T-helper 17 cell (primary cell): ENCODE measurements around the gene PTPRG. TPM values are rescaled to one million over a fixed set of nuclear protein-coding genes. Genes with fewer than 3 reads are reported as not detected.
"Not testable (repeated sequence)": the region's sequence is repeated elsewhere in the genome, so short reads cannot be mapped to it uniquely, and the experiment has no call there.

ENCODE experiments used
- ATAC-seq: fragments of 150-1000 bp; cut with Tn5 transposase; 2 replicates; pipeline ENCODE4 v1.10.0; 2021; ENCODE audit warnings: mild to moderate bottlenecking, moderate library complexity
- DNase-seq, 3 donors: peaks; one replicate each; pipeline versions ENCODE4 v3.0.0 to v3.0.0-alpha.2; 2020 to 2021
- H3K9me3 ChIP-seq: one replicate; pipeline ENCODE4 v1.7.0; 2013; ENCODE audit warnings: low read length, mild to moderate bottlenecking; ENCODE audit not compliant: control insufficient read depth, poor library complexity, severe bottlenecking
- H3K27ac Mint-ChIP-seq: one replicate; pipeline ENCODE4 v1.8.0; 2022; ENCODE audit warnings: mild to moderate bottlenecking, moderate library complexity, mixed read lengths
- H3K27me3 Mint-ChIP-seq: one replicate; pipeline ENCODE4 v1.8.0; 2022; ENCODE audit warnings: mixed read lengths
- H3K36me3 Mint-ChIP-seq: one replicate; pipeline ENCODE4 v1.8.0; 2022; ENCODE audit warnings: low read depth, mixed read lengths
- H3K4me1 Mint-ChIP-seq: one replicate; pipeline ENCODE4 v1.8.0; 2022; ENCODE audit warnings: mild to moderate bottlenecking, mixed read lengths
- H3K4me3 Mint-ChIP-seq: one replicate; pipeline ENCODE4 v1.8.0; 2022; ENCODE audit warnings: mild to moderate bottlenecking, moderate library complexity, mixed read lengths
- total RNA-seq, 4 donors: library from RNA in 2 of 4; stranded (reverse) in 2 of 4; gene quantifications; one replicate each; pipeline ENCODE4 v1.2.3 and lab custom pipeline; 2022 to 2026

The PTPRG gene
- total RNA-seq, 2 donors from 2014 or later: 0.02 TPM; not detected in 1

DNA sequence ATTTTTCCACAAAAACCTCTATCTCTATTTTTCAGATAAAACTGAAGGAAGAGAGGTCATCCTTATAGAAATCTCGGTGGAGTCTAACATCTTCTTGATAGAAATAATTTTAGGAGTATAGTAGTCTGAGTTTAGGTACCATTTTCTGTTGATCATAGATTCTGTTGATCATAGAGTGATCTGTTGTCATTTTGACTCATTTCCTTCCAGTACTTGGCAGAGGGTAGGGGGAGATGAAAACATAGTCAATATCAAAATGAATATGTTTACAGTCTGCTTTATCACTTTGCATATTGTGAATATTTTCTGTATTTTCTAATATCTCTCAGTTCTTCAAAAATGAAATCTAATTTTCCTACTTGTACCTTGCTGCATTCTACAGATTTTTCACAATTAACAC, 458.5 kb downstream of the PTPRG start:
- Mint-ChIP-seq H3K4me3 (no peak overlapping the region), H3K27ac (no peak overlapping the region), H3K36me3 (no peaks in the 10 kb centered on the region), H3K27me3 (peaks cover 4% of the 10 kb centered on the region), H3K4me1 (no peaks in the 10 kb centered on the region)
- ATAC-seq: no peak
- no peaks in the 10 kb centered on the region for H3K9me3 ChIP-seq
- DNase-seq: no peak

GRCh38 chr3:62020706-62021105, 459.3 kb downstream of the PTPRG start:
- ATAC-seq: no peak
- no peaks in the 10 kb centered on the region for H3K4me1 Mint-ChIP-seq

GRCh38 chr3:62022312-62022711, 460.9 kb downstream of the PTPRG start:
- no peaks in the 10 kb centered on the region for H3K9me3 ChIP-seq
- Mint-ChIP-seq H3K4me3 (no peak overlapping the region), H3K4me1 (no peaks in the 10 kb centered on the region), H3K27me3 (peaks cover 5% of the 10 kb centered on the region), H3K36me3 (no peaks in the 10 kb centered on the region), H3K27ac (no peak overlapping the region)
- ATAC-seq: no peak
- no peak for DNase-seq

More at GRCh38 chr3:62020706-62021105, 459.3 kb downstream of the PTPRG start:
- H3K27me3 Mint-ChIP-seq: peaks cover 5% of the 10 kb centered on the region
- no peak overlapping the region for H3K27ac Mint-ChIP-seq
- H3K36me3 Mint-ChIP-seq: no peaks in the 10 kb centered on the region
- no peak for DNase-seq
- no peaks in the 10 kb centered on the region for H3K9me3 ChIP-seq
- no peak overlapping the region for H3K4me3 Mint-ChIP-seq

DNA sequence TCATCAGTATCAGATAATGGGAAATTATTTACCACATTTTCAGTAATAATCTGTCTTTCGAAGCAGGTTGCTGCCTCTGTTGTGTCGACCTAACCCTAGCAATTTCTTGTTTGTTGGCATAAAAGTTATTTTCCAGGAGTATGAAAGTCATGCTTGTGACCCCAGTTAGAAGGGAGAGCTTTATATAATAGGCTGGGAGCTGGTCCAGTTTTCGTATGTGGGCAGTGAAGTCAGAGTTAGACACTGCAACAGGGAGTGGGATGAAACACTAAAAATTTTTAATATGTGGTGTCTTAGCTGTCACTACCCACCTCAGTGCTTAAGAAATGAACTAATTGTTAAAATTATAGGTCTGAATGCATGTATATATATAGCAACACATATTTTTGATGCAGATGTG, 463.5 kb downstream of the PTPRG start:
- Mint-ChIP-seq H3K4me3 (no peak overlapping the region), H3K36me3 (no peaks in the 10 kb centered on the region)

DNA sequence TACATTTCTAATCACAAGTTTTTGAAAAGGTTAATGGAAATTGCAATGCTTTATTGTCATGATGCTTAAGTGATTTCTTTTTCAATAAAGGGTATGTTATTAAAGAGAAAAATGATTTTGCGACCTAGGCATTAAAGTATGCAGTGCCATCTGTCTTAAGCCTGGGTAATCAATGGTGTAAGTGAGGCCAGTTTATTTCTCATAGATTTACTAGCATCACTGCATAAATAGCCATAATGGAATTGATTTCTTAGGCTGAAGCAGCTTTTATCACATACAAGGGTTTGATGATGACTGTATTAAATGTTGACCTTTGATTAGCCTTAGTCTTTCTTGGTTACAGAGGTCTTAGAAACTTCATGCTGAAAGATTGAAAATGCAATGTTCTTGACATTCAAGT, 464.5 kb downstream of the PTPRG start:
- Mint-ChIP-seq H3K27ac (no peak overlapping the region), H3K36me3 (no peaks in the 10 kb centered on the region), H3K4me3 (no peak overlapping the region), H3K4me1 (no peaks in the 10 kb centered on the region), H3K27me3 (peaks cover 5% of the 10 kb centered on the region)
- ATAC-seq: no peak
- no peak for DNase-seq
- no peaks in the 10 kb centered on the region for H3K9me3 ChIP-seq

More for the DNA sequence above, 463.5 kb downstream of the PTPRG start:
- ATAC-seq: no peak
- no peak overlapping the region for H3K27ac Mint-ChIP-seq
- H3K4me1 Mint-ChIP-seq: no peaks in the 10 kb centered on the region
- peaks cover 5% of the 10 kb centered on the region for H3K27me3 Mint-ChIP-seq
- no peak for DNase-seq
- H3K9me3 ChIP-seq: no peaks in the 10 kb centered on the region

DNA sequence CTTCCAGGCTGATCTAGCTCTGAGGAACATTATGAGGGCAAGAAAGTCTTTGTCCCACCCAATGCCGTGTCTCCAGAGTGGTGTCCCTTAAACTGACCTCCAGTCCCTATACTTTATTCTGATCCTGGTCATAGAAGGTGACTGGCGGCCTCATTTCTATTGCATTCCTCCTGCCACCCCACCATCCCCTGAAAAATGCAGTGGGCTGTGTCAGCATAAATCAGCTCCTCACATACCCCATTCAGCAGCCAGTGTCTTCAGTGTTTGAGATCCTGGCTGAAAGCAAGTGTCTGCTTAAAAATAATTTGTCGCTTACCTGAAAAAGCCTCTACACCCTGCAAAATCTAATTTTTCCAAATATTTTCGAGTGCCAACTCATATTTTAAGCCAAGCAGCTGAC, 465.9 kb downstream of the PTPRG start:
- no peaks in the 10 kb centered on the region for H3K9me3 ChIP-seq
- no peak for ATAC-seq
- no peaks in the 10 kb centered on the region for H3K4me1 Mint-ChIP-seq
- no peak overlapping the region for H3K4me3 Mint-ChIP-seq
- no peak for DNase-seq
- H3K27ac Mint-ChIP-seq: no peak overlapping the region
- H3K36me3 Mint-ChIP-seq: no peaks in the 10 kb centered on the region
- peaks cover 5% of the 10 kb centered on the region for H3K27me3 Mint-ChIP-seq

- peaks cover 5% of the 10 kb centered on the region for H3K27me3 Mint-ChIP-seq
- H3K9me3 ChIP-seq: no peaks in the 10 kb centered on the region
- no peaks in the 10 kb centered on the region for H3K36me3 Mint-ChIP-seq
- no peak for ATAC-seq
- H3K4me3 Mint-ChIP-seq: no peak overlapping the region
- no peak overlapping the region for H3K27ac Mint-ChIP-seq
- DNase-seq: no peak
- no peaks in the 10 kb centered on the region for H3K4me1 Mint-ChIP-seq
These were observed 466.4 kb downstream of the PTPRG start for GRCh38 chr3:62027796-62028195.

GRCh38 chr3:62028236-62028635, 466.9 kb downstream of the PTPRG start:
- DNase-seq: no peak
- H3K9me3 ChIP-seq: no peaks in the 10 kb centered on the region
- no peak for ATAC-seq
- Mint-ChIP-seq H3K36me3 (no peaks in the 10 kb centered on the region), H3K27ac (no peak overlapping the region), H3K4me1 (no peaks in the 10 kb centered on the region), H3K4me3 (no peak overlapping the region), H3K27me3 (peaks cover 5% of the 10 kb centered on the region)

GRCh38 chr3:62032738-62033137, 471.4 kb downstream of the PTPRG start:
- no peak for DNase-seq
- H3K27me3 Mint-ChIP-seq: no peaks in the 10 kb centered on the region

DNA sequence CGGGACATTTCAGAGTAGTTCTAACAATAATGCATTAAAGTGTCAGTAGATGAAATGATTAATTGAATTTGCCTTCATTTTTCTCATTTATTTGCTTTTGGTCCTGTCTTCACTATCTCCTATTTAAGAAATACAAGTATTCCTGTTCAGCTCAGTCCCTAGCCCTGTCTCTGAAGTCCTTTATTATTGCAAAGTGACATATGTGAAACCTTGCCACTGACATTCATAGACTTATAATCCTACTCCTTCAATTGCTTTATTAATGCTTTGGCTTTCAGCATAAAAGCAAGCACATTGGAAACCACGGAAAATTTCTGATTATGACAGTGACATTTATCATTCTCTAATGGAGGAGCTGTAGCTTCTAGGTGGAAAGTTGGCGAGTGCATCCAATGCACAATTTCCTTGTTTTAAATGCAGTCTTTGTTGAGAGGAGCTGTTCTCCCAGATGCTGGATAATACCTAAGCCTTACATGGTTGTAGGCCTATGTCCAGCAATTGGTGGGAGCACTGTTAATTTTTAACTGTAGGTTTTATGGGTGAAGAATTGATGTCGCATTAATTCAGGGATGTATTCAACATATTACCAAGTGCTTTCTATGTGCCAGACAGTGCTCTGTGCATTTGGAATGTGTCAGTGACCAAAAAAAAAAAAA, 474.2 kb downstream of the PTPRG start:
- no peaks in the 10 kb centered on the region for H3K9me3 ChIP-seq
- H3K27me3 Mint-ChIP-seq: no peaks in the 10 kb centered on the region
- no peak for DNase-seq
- no peak overlapping the region for H3K4me3 Mint-ChIP-seq
- no peaks in the 10 kb centered on the region for H3K4me1 Mint-ChIP-seq
- H3K36me3 Mint-ChIP-seq: no peaks in the 10 kb centered on the region
- no peak overlapping the region for H3K27ac Mint-ChIP-seq
- no peak for ATAC-seq

More at GRCh38 chr3:62032738-62033137, 471.4 kb downstream of the PTPRG start:
- no peaks in the 10 kb centered on the region for H3K4me1 Mint-ChIP-seq
- no peak overlapping the region for H3K4me3 Mint-ChIP-seq
- H3K36me3 Mint-ChIP-seq: no peaks in the 10 kb centered on the region
- H3K27ac Mint-ChIP-seq: no peak overlapping the region
- no peaks in the 10 kb centered on the region for H3K9me3 ChIP-seq
- no peak for ATAC-seq

DNA sequence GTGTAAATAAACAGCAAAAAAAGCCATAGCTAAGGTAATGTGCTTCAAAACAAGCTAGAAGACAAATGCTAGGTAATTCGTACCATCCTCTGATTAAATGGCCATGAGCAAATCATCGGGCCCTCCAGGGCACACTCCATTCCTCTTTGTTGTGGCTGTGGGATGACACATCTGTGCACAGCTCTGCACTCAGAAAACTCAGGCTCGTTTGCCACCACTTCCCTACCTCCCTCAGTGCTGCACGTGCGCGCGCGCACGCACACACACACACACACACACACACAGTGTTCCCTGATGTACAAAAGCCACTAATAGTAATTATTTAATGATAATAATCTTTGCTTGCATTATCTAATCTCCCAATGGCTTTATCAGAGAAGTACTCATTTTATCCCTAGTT, 475.4 kb downstream of the PTPRG start:
- H3K4me3 Mint-ChIP-seq: no peak overlapping the region
- no peaks in the 10 kb centered on the region for H3K27me3 Mint-ChIP-seq
- no peak overlapping the region for H3K27ac Mint-ChIP-seq
- ATAC-seq (no peak), DNase-seq (no peak)
- no peaks in the 10 kb centered on the region for H3K9me3 ChIP-seq
- H3K36me3 Mint-ChIP-seq: no peaks in the 10 kb centered on the region
- no peaks in the 10 kb centered on the region for H3K4me1 Mint-ChIP-seq

- H3K36me3 Mint-ChIP-seq, H3K27me3 Mint-ChIP-seq, ATAC-seq, H3K4me3 Mint-ChIP-seq, H3K27ac Mint-ChIP-seq, H3K4me1 Mint-ChIP-seq, DNase-seq, H3K9me3 ChIP-seq: not testable (repeated sequence)
These were observed 477.4 kb downstream of the PTPRG start for GRCh38 chr3:62038798-62039197.

DNA sequence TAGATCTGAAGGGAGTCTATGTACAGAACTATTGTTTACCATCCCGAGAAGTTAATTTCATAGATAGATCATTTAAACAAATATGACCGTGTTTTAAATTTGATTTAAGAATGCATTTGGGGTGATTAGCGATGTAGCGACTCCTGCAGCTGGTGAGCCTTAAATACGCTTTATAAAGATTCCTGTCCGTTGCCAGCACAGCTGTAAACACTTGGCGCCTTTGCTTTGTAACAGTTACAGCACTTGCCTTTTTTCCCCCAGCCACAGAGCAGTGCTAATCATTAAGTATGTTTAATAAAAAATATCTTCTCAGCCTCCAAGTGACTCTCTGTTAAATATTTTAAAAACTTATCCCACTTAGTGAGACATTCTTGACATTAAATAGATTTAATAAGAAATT, 478.2 kb downstream of the PTPRG start:
- Mint-ChIP-seq H3K27me3 (no peaks in the 10 kb centered on the region), H3K27ac (no peak overlapping the region), H3K4me3 (no peak overlapping the region), H3K4me1 (no peaks in the 10 kb centered on the region), H3K36me3 (no peaks in the 10 kb centered on the region)
- DNase-seq: no peak
- no peaks in the 10 kb centered on the region for H3K9me3 ChIP-seq
- ATAC-seq: no peak

DNA sequence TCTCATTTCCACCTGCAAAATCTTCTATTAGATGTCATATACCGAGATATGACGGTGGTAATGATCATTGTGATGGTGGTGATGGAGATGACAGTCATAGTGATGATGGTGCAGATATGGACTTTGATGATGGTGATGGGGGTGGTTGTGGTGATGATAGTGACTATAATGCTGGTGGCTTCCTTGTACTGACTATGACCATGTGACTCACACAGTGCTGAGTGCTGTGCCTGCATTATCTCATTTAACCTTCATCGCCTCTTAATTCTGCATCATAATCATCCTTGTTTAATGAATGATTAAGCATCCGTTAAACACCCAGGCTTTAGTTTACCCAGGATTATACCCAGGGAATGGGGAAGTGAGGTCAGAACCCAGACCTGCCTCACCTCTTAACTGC, 480.3 kb downstream of the PTPRG start:
- H3K4me3 Mint-ChIP-seq: no peak overlapping the region
- H3K4me1 Mint-ChIP-seq: no peaks in the 10 kb centered on the region
- H3K27me3 Mint-ChIP-seq: no peaks in the 10 kb centered on the region
- H3K9me3 ChIP-seq: no peaks in the 10 kb centered on the region
- ATAC-seq (no peak), DNase-seq (no peak)
- H3K27ac Mint-ChIP-seq: no peak overlapping the region
- no peaks in the 10 kb centered on the region for H3K36me3 Mint-ChIP-seq
